Small intestine (tissue), 7 donors: ENCODE measurements around the gene DGCR2. TPM values are rescaled to one million over a fixed set of nuclear protein-coding genes. Genes with fewer than 3 reads are reported as not detected.

Source experiments
- DNase-seq, 2 donors: peaks; one replicate each; pipeline versions ENCODE4 v3.0.0 to v3.0.0-alpha.2; 2013
- FAIRE-seq: peaks from 2 replicates; lab custom pipeline; 2012; peaks lifted over from hg19 to GRCh38; lab: Jason Lieb, UNC
- H3K27ac ChIP-seq, 3 donors: one replicate each; pipeline ENCODE4 v1.5.1; 2013; ENCODE audit warnings: low read length in 2 of 3, mild to moderate bottlenecking in 2 of 3, control low read depth in 1 of 3, inconsistent platforms in 1 of 3, low read depth in 1 of 3, moderate library complexity in 1 of 3
- H3K27me3 ChIP-seq, 3 donors: one replicate each; pipeline ENCODE4 v1.6.1; 2013; ENCODE audit warnings: low read length in 3 of 3, inconsistent platforms in 1 of 3; ENCODE audit not compliant: control insufficient read depth in 3 of 3, insufficient read depth in 3 of 3
- H3K36me3 ChIP-seq, 3 donors: one replicate each; pipeline ENCODE4 v1.6.1; 2013; ENCODE audit warnings: low read length in 3 of 3, inconsistent platforms in 1 of 3, low read depth in 1 of 3, mild to moderate bottlenecking in 1 of 3, moderate library complexity in 1 of 3; ENCODE audit not compliant: control insufficient read depth in 3 of 3, insufficient read depth in 2 of 3
- H3K4me1 ChIP-seq, 3 donors: one replicate each; pipeline ENCODE4 v1.6.1; 2013; ENCODE audit warnings: low read length in 2 of 3, inconsistent platforms in 1 of 3, low read depth in 1 of 3, mild to moderate bottlenecking in 1 of 3, moderate library complexity in 1 of 3; ENCODE audit not compliant: control insufficient read depth in 3 of 3, insufficient read depth in 2 of 3
- H3K4me3 ChIP-seq, 3 donors: one replicate each; pipeline ENCODE4 v1.5.1; 2013; ENCODE audit warnings: low read length in 3 of 3, control low read depth in 1 of 3, inconsistent platforms in 1 of 3, low read depth in 1 of 3, mild to moderate bottlenecking in 1 of 3, moderate library complexity in 1 of 3
- H3K9me3 ChIP-seq, 2 donors: one replicate each; pipeline ENCODE4 v1.6.1; 2013; ENCODE audit warnings: low read depth in 1 of 2, low read length in 1 of 2; ENCODE audit not compliant: control insufficient read depth in 2 of 2, insufficient read depth in 1 of 2
- WGBS, 3 donors: extraction: QIAGEN DNeasy Blood & Tissue Kit; methylation state at CpG; one replicate each; pipeline ENCODE4 v1.1.7; 2013; 5-methylcytosine and 5-hydroxymethylcytosine counted together
- polyA plus RNA-seq, 4 donors: library from polyadenylated mRNA; stranded (reverse) in 3 of 4; unstranded in 1 of 4; fragments of 200-250 nt in 3 of 4; fragments of 120-200 nt in 1 of 4; gene quantifications; one replicate each; pipeline versions ENCODE4 v1.2.1 to v1.2.3, GENCODE V29; 2013
- donor health status: healthy with polysubstance abuse.
- donor health status: control.
- donor health status: control.
- donor health status: Bipolar disorder and iron deficiency.
- donor health status: healthy.

Gene DGCR2
- polyA plus RNA-seq, 4 donors: 14.8 to 61.6 (median 34.0) TPM

- no peak overlapping the region for H3K27ac ChIP-seq
- DNase-seq: no peak
- peaks cover 4 to 67% (median 16%) of the 10 kb centered on the region in 3 donors for H3K36me3 ChIP-seq
- no peak for FAIRE-seq
- 96 to 99% (median 98%) methylated on average over 3 of the region's 3 CpGs for WGBS, 3 donors
- H3K4me3 ChIP-seq: no peak overlapping the region
- no peaks in the 10 kb centered on the region for H3K27me3 ChIP-seq
- no peaks in the 10 kb centered on the region for H3K4me1 ChIP-seq
- no peaks in the 10 kb centered on the region for H3K9me3 ChIP-seq
Observed at GRCh38 chr22:19069451-19069850, 52.8 kb downstream of the DGCR2 start.

GRCh38 chr22:19068784-19069271 is 53.4 kb downstream of the DGCR2 start:
- Histone ChIP-seq H3K4me3 (no peak overlapping the region), H3K9me3 (no peaks in the 10 kb centered on the region), H3K27ac (no peak overlapping the region), H3K4me1 (no peaks in the 10 kb centered on the region), H3K27me3 (no peaks in the 10 kb centered on the region), H3K36me3 (peaks cover 4 to 73% (median 17%) of the 10 kb centered on the region in 3 donors)
- no peak for DNase-seq
- WGBS, 3 donors: 83 to 97% (median 84%) methylated on average over 5 of the region's 5 CpGs
- no peak for FAIRE-seq

GRCh38 chr22:19067696-19068348 is 54.4 kb downstream of the DGCR2 start:
- FAIRE-seq (no peak), DNase-seq (no peak)
- peaks cover 0 to 3% (median 0%) of the 10 kb centered on the region in 3 donors for H3K4me1 ChIP-seq
- no peaks in the 10 kb centered on the region for H3K9me3 ChIP-seq
- no peaks in the 10 kb centered on the region for H3K27me3 ChIP-seq
- no peak overlapping the region for H3K27ac ChIP-seq
- 94 to 96% (median 94%) methylated on average over 21 of the region's 21 CpGs for WGBS, 3 donors
- H3K36me3 ChIP-seq: peaks cover 7 to 81% (median 17%) of the 10 kb centered on the region in 3 donors
- no peak overlapping the region for H3K4me3 ChIP-seq

GRCh38 chr22:19066531-19067271 is 55.5 kb downstream of the DGCR2 start:
- FAIRE-seq: no peak
- 96 to 99% (median 97%) methylated on average over 11 of the region's 11 CpGs for WGBS, 3 donors
- no peaks in the 10 kb centered on the region for H3K27me3 ChIP-seq
- no peaks in the 10 kb centered on the region for H3K9me3 ChIP-seq
- H3K4me3 ChIP-seq: no peak overlapping the region
- H3K36me3 ChIP-seq: peaks cover 12 to 84% (median 17%) of the 10 kb centered on the region in 3 donors
- H3K27ac ChIP-seq: no peak overlapping the region
- peaks cover 0 to 14% (median 0%) of the 10 kb centered on the region in 3 donors for H3K4me1 ChIP-seq
- no peak for DNase-seq

GRCh38 chr22:19065929-19066328 is 56.3 kb downstream of the DGCR2 start:
- Histone ChIP-seq H3K4me1 (peaks cover 0 to 16% (median 0%) of the 10 kb centered on the region in 3 donors), H3K4me3 (no peak overlapping the region), H3K27ac (no peak overlapping the region), H3K9me3 (no peaks in the 10 kb centered on the region), H3K27me3 (no peaks in the 10 kb centered on the region), H3K36me3 (peaks cover 12 to 89% (median 17%) of the 10 kb centered on the region in 3 donors)
- FAIRE-seq: no peak
- WGBS, 3 donors: 95 to 99% (median 98%) methylated on average over 5 of the region's 5 CpGs
- no peak for DNase-seq

DNA sequence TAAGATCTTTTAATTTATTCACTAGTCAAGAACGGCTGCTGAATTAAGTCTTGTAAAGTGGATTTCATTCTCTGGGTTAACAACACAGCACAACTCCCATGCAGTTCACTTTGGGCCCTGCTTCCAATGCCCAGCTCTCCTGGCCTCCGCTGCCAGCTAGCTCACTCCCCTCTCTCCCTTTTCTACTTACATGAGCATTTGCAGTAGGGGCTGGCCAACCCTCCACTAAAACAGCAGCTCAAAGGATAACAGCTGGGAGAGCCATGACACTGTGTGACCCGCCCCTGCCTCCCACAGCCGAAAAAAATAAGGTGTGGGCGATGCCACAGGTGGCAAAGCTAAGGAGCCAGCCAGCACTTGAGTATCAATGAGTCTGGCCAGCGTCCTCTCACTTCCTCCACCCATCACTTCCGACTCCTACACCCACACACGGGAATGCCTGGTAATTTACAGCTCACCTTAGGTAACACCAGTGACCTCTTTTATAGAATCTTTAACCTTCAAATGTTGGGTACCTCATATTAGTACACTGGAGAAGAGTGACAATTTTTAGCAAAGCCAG is 56.8 kb downstream of the DGCR2 start:
- WGBS, 3 donors: 78 to 84% (median 82%) methylated on average over 8 of the region's 8 CpGs
- Histone ChIP-seq H3K36me3 (peaks cover 12 to 88% (median 17%) of the 10 kb centered on the region in 3 donors), H3K27ac (no peak overlapping the region), H3K27me3 (no peaks in the 10 kb centered on the region), H3K9me3 (no peaks in the 10 kb centered on the region), H3K4me1 (peaks cover 0 to 16% (median 0%) of the 10 kb centered on the region in 3 donors), H3K4me3 (no peak overlapping the region)
- DNase-seq (no peak), FAIRE-seq (no peak)

DNA sequence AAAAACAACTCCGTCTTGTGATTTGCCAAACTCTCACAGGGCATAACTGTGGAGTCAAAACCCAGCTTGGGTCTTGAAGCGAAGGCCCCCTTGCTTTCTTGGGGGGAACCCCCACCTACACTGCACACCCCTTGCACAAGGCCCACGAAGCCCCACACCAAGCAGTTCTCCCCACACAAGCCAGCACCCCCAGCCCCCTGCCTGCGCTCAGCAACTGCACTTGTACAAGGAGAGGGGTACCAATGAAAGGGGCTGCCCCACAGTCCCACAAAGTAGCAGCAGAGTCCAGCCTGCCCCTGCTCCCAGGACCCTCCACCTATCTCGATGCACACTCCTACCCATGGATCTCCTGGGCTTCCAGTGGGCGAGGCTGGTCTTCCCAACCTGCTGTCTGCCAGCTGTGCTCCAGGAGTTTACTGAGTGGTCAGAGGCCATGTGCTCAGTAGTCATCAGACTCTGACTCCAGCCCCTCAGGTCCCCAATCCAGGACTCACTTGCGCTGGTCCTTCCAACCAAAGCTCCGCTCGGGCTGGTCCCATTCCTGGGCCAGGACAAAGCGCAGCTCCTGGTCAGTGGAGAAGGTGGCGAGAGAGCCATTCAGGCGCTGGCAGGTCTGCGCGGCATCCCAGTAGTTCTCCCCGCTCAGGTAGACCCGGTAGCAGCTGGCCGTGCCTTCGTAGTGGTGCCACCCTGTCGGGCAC is 57.7 kb downstream of the DGCR2 start:
- Histone ChIP-seq H3K9me3 (no peaks in the 10 kb centered on the region), H3K4me1 (peaks cover 0 to 16% (median 0%) of the 10 kb centered on the region in 3 donors), H3K27ac (no peak overlapping the region), H3K4me3 (no peak overlapping the region), H3K36me3 (peaks cover 14 to 91% (median 22%) of the 10 kb centered on the region in 3 donors), H3K27me3 (no peaks in the 10 kb centered on the region)
- WGBS, 3 donors: 96 to 98% (median 96%) methylated on average over 19 of the region's 19 CpGs
- DNase-seq: no peak
- no peak for FAIRE-seq
